Activated CD4-positive, alpha-beta T cell treated with anti-CD3 and anti-CD28 coated beads for 36 hours (primary cell): ENCODE results near the gene PPM1D. TPM values are rescaled to one million over a fixed set of nuclear protein-coding genes. Genes with fewer than 3 reads are reported as not detected.
A peak's percentile ranks its signal among the peaks of the same experiment; 100 is the strongest.

ENCODE experiments used
- ATAC-seq: fragments of 200-7000 bp; cut with Tn5 transposase; one replicate; pipeline ENCODE4 v1.10.0; 2021; ENCODE audit warnings: mild to moderate bottlenecking, moderate library complexity
- CTCF ChIA-PET: fragments of 350-600 bp; sonication (Branson Sonifier 250); formaldehyde crosslinking; loops from one replicate; lab custom pipeline; 2021; ENCODE audit warnings: antibody characterized with exemption; lab: Charles Lee
- POLR2A ChIA-PET: fragments of 350-600 bp; sonication (Branson Sonifier 250); formaldehyde crosslinking; loops from one replicate; lab custom pipeline; 2021; ENCODE audit warnings: antibody characterized with exemption, inconsistent platforms; lab: Charles Lee
- DNase-seq: peaks from one replicate; pipeline ENCODE4 v3.0.0-alpha.2; 2020
- H3K27ac Mint-ChIP-seq: one replicate; pipeline ENCODE4 v1.8.0; 2021; ENCODE audit warnings: mixed read lengths
- H3K27me3 Mint-ChIP-seq: one replicate; pipeline ENCODE4 v1.8.0; 2021; ENCODE audit warnings: mixed read lengths
- H3K36me3 Mint-ChIP-seq: one replicate; pipeline ENCODE4 v1.8.0; 2021; ENCODE audit warnings: low read depth, mixed read lengths
- H3K4me1 Mint-ChIP-seq: one replicate; pipeline ENCODE4 v1.8.0; 2021; ENCODE audit warnings: mixed read lengths
- H3K4me3 Mint-ChIP-seq: one replicate; pipeline ENCODE4 v1.8.0; 2021; ENCODE audit warnings: mild to moderate bottlenecking, moderate library complexity, mixed read lengths
- H3K9me3 Mint-ChIP-seq: one replicate; pipeline ENCODE4 v1.8.0; 2021; ENCODE audit warnings: low read depth, mixed read lengths
- intact Hi-C, 2 experiments: fragments of 100-400 bp; cut with DNase I in 1 of 2; cut with micrococcal nuclease in 1 of 2; formaldehyde crosslinking; loops; one replicate each; pipeline versions ENCODE4 v1.14.2 to v1.15.1; 2022 to 2024; cut with DNase I, micrococcal nuclease
- total RNA-seq, 2 experiments: library from RNA; stranded (reverse); gene quantifications; one replicate each; pipeline ENCODE4 v1.2.3, GENCODE V29; 2021

PPM1D gene
- total RNA-seq, 2 experiments from 2014 or later = 9.3 to 9.7 TPM

DNA sequence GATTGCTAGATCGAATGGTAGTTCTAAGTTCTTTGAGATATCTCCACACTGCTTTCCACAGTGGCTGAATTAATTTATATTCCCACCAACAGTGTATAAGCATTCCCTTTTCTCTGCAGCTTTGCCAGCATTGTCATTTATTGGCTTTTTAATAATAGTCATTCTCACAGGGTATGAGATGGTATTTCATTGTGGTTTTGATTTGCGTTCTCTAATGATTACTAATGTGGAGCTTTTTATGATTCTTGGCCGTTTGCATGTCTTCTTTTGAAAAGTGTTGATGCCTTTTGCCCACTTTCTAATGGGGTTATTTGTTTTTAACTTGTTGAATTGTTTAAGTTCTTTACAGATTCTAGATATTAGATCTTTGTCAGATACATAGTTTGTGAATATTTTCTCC is 41.1 kb downstream of the PPM1D start:
- no peaks in the 10 kb centered on the region for H3K27me3 Mint-ChIP-seq
- H3K4me1 Mint-ChIP-seq = peaks cover 9% of the 10 kb centered on the region
- no peaks in the 10 kb centered on the region for H3K36me3 Mint-ChIP-seq
- intact Hi-C loops = no loop called here
- CTCF ChIA-PET = interaction anchor here (0.6 to 1.6 kb wide), 7 partner anchors 10 to 165 kb away, joined by 3 read pairs; partner anchors contain the start of gene BCAS3
- POLR2A ChIA-PET = no interaction called here
- no peak overlapping the region for H3K4me3 Mint-ChIP-seq
- H3K27ac Mint-ChIP-seq = no peak overlapping the region
- no peak for ATAC-seq
- DNase-seq = no peak
- no peaks in the 10 kb centered on the region for H3K9me3 Mint-ChIP-seq

DNA sequence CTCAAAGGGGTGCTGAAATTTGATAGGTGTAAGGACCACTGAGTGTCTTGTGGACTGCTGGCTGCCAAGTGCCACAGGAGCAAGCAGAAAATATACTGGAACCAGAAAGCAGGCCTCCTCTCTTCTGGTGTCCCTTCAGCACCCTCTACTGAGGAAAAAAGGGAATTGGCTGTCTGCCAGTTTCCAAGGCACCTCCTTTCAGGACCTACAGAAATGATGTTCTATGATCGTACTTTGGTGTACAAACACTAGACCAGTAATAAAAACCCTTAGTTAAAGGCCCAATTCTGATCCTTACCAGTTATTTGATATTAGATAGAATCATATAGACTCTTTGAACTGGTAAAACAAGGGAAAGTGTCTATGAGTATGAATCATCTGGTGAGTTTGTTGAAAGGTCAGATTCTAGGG is 41.8 kb downstream of the PPM1D start:
- Mint-ChIP-seq H3K4me3 (no peak overlapping the region), H3K9me3 (no peaks in the 10 kb centered on the region), H3K36me3 (no peaks in the 10 kb centered on the region), H3K27ac (no peak overlapping the region), H3K27me3 (no peaks in the 10 kb centered on the region), H3K4me1 (peaks cover 12% of the 10 kb centered on the region)
- ChIA-PET POLR2A (no interaction called here), CTCF (interaction anchor here (0.8 kb wide), 1 partner anchor 42 kb away, joined by 3 read pairs; no protein-coding TSS in a partner anchor)
- intact Hi-C loops = no loop called here
- DNase-seq (peak; percentile 68), ATAC-seq (peak; percentile 83)

DNA sequence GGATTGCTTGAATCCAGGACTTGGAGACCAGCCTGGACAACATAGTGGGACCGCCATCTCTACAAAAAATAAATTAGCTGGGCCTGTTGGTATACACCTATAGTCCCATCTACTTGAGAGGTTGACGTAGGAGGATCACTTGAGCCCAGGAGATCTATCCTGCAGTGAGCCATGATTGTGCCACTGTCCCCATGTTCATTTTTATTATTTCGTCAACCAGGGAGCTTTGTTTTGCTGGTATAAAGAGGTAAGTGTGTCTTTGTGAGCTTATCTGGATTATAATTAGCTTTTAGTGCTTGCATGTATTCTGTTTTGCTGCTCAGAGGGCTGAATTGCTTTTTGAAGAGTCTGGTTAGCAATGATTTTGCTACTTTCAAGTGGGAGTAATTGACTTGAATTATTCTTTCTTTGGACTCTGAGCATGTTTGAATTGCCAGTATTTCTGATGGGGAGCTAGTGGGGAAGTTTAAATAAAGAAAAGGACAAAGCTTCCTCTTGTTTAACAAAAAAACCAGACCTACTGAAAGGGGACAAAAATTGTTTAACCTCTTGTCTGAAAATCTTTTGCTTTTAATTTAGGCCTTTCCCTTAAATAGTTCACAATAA is 46.0 kb downstream of the PPM1D start:
- ATAC-seq (no peak), DNase-seq (no peak)
- Mint-ChIP-seq H3K9me3 (no peaks in the 10 kb centered on the region), H3K4me1 (peaks cover 14% of the 10 kb centered on the region), H3K4me3 (no peak overlapping the region), H3K36me3 (peaks cover 17% of the 10 kb centered on the region), H3K27me3 (no peaks in the 10 kb centered on the region), H3K27ac (no peak overlapping the region)
- intact Hi-C loops = no loop called here
- ChIA-PET POLR2A (interaction anchor here (0.7 kb wide), 1 partner anchor 375 kb away, joined by 3 read pairs; no protein-coding TSS in a partner anchor), CTCF (interaction anchor here (1.2 kb wide), 2 partner anchors 8 to 10 kb away, joined by 4 read pairs; no protein-coding TSS in a partner anchor)

DNA sequence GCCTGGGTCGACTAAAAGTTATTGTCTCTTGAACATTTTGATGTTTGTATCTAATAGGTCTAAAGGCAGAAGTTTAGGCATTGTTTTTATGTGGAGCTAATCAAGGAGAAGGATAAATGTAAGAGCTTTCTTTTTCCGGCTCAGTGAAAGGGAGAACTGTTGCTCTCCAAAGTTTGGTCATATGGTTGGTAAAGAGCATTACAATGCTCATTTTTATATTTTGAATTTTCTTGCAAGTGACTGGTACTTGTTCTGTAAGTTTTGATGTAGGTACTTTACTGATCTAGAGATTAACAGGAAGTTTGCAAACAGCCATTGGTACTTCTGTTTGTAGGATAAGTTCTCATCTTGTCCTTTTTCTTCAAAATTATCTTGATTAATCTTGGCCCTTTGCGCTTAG is 46.7 kb downstream of the PPM1D start:
- ATAC-seq = no peak
- no peak for DNase-seq
- Mint-ChIP-seq H3K9me3 (no peaks in the 10 kb centered on the region), H3K27ac (no peak overlapping the region), H3K27me3 (no peaks in the 10 kb centered on the region), H3K36me3 (peaks cover 20% of the 10 kb centered on the region), H3K4me1 (peaks cover 12% of the 10 kb centered on the region), H3K4me3 (no peak overlapping the region)
- CTCF ChIA-PET = interaction anchor here (1.2 kb wide), 2 partner anchors 9 to 11 kb away, joined by 4 read pairs; no protein-coding TSS in a partner anchor
- POLR2A ChIA-PET = interaction anchor here (0.7 kb wide), 1 partner anchor 376 kb away, joined by 3 read pairs; no protein-coding TSS in a partner anchor
- intact Hi-C loops = no loop called here

DNA sequence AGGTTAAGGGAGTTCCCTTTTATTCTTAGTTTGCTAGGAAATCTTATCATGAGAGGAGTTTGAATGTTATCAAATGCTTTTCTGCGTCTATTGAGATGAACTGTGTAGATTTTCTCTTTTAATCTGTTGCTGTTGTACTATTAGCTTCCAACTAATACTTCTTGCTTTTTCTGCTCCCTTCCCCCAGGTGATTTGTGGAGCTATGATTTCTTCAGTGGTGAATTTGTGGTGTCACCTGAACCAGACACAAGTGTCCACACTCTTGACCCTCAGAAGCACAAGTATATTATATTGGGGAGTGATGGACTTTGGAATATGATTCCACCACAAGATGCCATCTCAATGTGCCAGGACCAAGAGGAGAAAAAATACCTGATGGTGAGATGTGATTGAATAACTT is 47.7 kb downstream of the PPM1D start:
- H3K27ac Mint-ChIP-seq = no peak overlapping the region
- H3K4me3 Mint-ChIP-seq = no peak overlapping the region
- ChIA-PET POLR2A (no interaction called here), CTCF (interaction anchor here (1.0 to 2.4 kb wide), 2 partner anchors 9 to 12 kb away, joined by 3 to 14 read pairs; no protein-coding TSS in a partner anchor)
- no peaks in the 10 kb centered on the region for H3K27me3 Mint-ChIP-seq
- DNase-seq (no peak), ATAC-seq (no peak)
- H3K36me3 Mint-ChIP-seq = peaks cover 24% of the 10 kb centered on the region
- no peaks in the 10 kb centered on the region for H3K9me3 Mint-ChIP-seq
- H3K4me1 Mint-ChIP-seq = peaks cover 16% of the 10 kb centered on the region
- intact Hi-C loops = no loop called here

DNA sequence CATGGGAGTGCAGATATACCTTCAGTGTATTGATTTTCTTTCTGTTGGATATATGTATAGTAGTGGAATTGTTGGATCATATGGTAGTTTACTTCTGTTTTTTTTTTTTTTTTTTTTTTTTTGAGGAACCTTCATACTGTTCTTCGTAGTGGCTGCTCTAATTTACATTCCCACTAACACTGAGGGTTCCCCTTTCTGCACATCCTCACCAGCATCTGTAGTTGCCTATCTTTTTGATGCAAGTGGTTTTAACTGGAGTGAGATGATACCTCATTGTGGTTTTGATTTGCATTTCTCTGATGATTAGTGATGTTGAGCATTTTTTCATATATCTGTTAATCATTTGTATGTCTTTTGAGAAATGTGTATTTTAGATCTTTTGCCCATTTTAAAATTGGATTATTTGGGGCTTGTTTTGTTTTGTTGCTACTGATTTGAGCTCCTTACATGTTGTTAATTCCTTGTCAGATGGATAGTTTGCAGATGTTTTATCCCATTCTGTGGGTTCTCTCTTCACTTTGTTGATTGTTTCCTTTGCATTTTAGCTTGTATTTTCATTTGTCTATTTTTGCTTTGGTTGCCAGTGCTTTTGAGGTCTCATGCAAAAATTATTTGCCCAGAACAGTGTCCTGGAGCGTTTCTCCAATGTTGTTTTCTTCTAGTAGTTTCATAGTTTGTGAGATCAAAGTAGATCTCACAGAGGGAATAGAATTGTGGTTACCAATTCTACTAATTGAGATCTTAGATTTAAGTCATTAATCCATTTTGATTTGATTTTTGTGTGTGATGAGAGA is 52.7 kb downstream of the PPM1D start:
- intact Hi-C loops = no loop called here
- H3K27me3 Mint-ChIP-seq = no peaks in the 10 kb centered on the region
- POLR2A ChIA-PET = no interaction called here
- H3K9me3 Mint-ChIP-seq = no peaks in the 10 kb centered on the region
- H3K4me3 Mint-ChIP-seq = no peak overlapping the region
- peak; percentile 71 for ATAC-seq
- H3K27ac Mint-ChIP-seq = no peak overlapping the region
- CTCF ChIA-PET = interaction anchor here (0.9 to 2.0 kb wide), 3 partner anchors 12 to 76 kb away, joined by 3 to 8 read pairs (median 4); no protein-coding TSS in a partner anchor
- peaks cover 24% of the 10 kb centered on the region for H3K4me1 Mint-ChIP-seq
- H3K36me3 Mint-ChIP-seq = peaks cover 31% of the 10 kb centered on the region
- DNase-seq = no peak

DNA sequence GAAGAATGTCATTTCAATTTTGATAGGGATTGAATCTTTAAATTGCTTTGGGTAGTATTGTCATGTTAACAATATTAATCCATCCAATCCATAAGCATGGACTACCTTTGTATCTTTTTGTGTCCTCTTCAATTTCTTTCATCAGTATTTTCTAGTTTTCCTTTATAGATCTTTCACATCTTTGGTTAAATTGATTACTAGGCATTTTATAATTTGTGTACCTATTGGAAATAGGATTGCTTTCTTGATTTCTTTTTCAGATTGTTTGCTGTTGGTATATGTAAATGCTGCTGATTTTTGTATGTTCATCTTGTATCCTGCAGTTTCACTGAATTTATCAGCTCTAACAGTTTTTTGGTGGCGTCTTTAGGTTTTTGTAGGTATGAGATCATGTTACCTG is 53.6 kb downstream of the PPM1D start:
- POLR2A ChIA-PET = no interaction called here
- H3K4me3 Mint-ChIP-seq = no peak overlapping the region

DNA sequence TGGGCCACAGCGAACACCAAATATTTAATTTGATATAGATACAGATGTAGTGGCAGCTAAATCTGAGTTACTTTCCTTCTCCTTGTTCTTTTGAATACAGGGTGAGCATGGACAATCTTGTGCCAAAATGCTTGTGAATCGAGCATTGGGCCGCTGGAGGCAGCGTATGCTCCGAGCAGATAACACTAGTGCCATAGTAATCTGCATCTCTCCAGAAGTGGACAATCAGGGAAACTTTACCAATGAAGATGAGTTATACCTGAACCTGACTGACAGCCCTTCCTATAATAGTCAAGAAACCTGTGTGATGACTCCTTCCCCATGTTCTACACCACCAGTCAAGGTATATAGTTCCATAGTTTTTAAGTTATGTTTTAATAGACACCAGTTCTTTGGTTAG is 56.5 kb downstream of the PPM1D start:
- H3K27me3 Mint-ChIP-seq = no peaks in the 10 kb centered on the region
- H3K27ac Mint-ChIP-seq = no peak overlapping the region
- DNase-seq (no peak), ATAC-seq (no peak)
- H3K36me3 Mint-ChIP-seq = peaks cover 13% of the 10 kb centered on the region
- H3K9me3 Mint-ChIP-seq = no peaks in the 10 kb centered on the region
- H3K4me1 Mint-ChIP-seq = peaks cover 22% of the 10 kb centered on the region
- H3K4me3 Mint-ChIP-seq = no peak overlapping the region
- ChIA-PET CTCF (interaction anchor here (0.6 kb wide), 1 partner anchor 603 kb away, joined by 5 read pairs; no protein-coding TSS in a partner anchor), POLR2A (no interaction called here)
- intact Hi-C loops = no loop called here

More for the DNA sequence above, 53.6 kb downstream of the PPM1D start:
- Mint-ChIP-seq H3K4me1 (peaks cover 24% of the 10 kb centered on the region), H3K27ac (no peak overlapping the region), H3K9me3 (no peaks in the 10 kb centered on the region), H3K36me3 (peaks cover 27% of the 10 kb centered on the region), H3K27me3 (no peaks in the 10 kb centered on the region)
- DNase-seq (no peak), ATAC-seq (no peak)
- CTCF ChIA-PET = interaction anchor here (1.3 to 2.0 kb wide), 2 partner anchors 16 to 76 kb away, joined by 4 to 8 read pairs; no protein-coding TSS in a partner anchor
- intact Hi-C loops = no loop called here

DNA sequence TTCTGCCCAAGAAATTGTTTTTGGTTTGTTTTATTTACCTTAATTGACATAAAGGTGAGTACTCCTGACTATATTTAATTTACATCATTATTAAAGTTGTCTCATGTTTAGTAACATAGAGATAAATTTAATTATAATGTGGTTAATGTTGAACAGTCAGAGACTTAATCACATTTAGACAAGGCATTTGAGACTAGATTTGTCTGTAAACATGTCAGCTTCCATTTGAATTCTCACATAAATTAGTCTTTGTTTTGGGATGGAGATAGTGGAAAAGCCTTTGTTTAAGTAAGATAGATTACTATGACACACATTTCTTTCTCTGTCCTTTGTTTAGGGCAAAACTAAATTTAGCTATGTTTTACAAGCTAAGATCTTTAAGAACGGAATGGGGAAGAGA is 59.2 kb downstream of the PPM1D start:
- no peak for ATAC-seq
- no peaks in the 10 kb centered on the region for H3K9me3 Mint-ChIP-seq
- no peak overlapping the region for H3K4me3 Mint-ChIP-seq
- H3K4me1 Mint-ChIP-seq = no peaks in the 10 kb centered on the region
- CTCF ChIA-PET = interaction anchor here (0.6 to 1.1 kb wide), 2 partner anchors 11 to 44 kb away, joined by 3 read pairs; no protein-coding TSS in a partner anchor
- peaks cover 4% of the 10 kb centered on the region for H3K36me3 Mint-ChIP-seq
- POLR2A ChIA-PET = no interaction called here
- DNase-seq = no peak
- no peak overlapping the region for H3K27ac Mint-ChIP-seq
- no peaks in the 10 kb centered on the region for H3K27me3 Mint-ChIP-seq
- intact Hi-C loops = no loop called here

DNA sequence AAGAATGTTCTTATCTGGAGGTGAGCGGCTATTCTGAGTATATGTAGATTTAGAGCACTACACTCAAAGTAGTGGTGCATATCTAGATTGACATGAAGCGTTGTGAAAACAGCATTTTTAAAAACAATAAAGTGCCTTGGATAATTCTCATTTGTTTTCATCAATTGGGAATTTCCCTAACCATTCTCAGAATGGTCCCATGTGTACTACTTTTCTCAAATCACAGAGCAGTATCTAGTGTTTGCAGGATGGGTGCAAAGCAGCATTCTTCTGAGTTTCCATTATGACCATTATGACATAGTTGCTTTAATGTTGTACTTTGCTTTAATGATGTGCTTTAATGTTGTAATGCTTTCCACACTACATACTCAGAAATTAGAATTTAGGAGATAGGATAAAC is 61.5 kb downstream of the PPM1D start:
- no peak overlapping the region for H3K4me3 Mint-ChIP-seq
- H3K9me3 Mint-ChIP-seq = no peaks in the 10 kb centered on the region
- DNase-seq = no peak
- intact Hi-C loops = no loop called here
- H3K27me3 Mint-ChIP-seq = no peaks in the 10 kb centered on the region
- ChIA-PET CTCF (no interaction called here), POLR2A (no interaction called here)
- H3K4me1 Mint-ChIP-seq = no peaks in the 10 kb centered on the region
- H3K27ac Mint-ChIP-seq = no peak overlapping the region
- H3K36me3 Mint-ChIP-seq = peaks cover 13% of the 10 kb centered on the region
- no peak for ATAC-seq

DNA sequence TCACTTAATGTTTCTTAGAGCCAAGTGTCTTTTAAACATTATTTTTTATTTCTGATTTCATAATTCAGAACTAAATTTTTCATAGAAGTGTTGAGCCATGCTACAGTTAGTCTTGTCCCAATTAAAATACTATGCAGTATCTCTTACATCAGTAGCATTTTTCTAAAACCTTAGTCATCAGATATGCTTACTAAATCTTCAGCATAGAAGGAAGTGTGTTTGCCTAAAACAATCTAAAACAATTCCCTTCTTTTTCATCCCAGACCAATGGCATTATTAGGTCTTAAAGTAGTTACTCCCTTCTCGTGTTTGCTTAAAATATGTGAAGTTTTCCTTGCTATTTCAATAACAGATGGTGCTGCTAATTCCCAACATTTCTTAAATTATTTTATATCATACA is 64.0 kb downstream of the PPM1D start:
- POLR2A ChIA-PET = no interaction called here
- no peak for DNase-seq
- CTCF ChIA-PET = no interaction called here
- ATAC-seq = no peak
- H3K4me1 Mint-ChIP-seq = no peaks in the 10 kb centered on the region
- no peak overlapping the region for H3K27ac Mint-ChIP-seq
- H3K36me3 Mint-ChIP-seq = peaks cover 10% of the 10 kb centered on the region
- no peaks in the 10 kb centered on the region for H3K27me3 Mint-ChIP-seq
- H3K4me3 Mint-ChIP-seq = no peak overlapping the region
- intact Hi-C loops = no loop called here
- H3K9me3 Mint-ChIP-seq = no peaks in the 10 kb centered on the region
